ENCODE data around the gene BPIFA1. TPM values are rescaled to one million over a fixed set of nuclear protein-coding genes. Genes with fewer than 3 reads are reported as not detected.

BPIFA1 gene
- total RNA-seq, 1 donor from 2014 or later = not detected

DNA sequence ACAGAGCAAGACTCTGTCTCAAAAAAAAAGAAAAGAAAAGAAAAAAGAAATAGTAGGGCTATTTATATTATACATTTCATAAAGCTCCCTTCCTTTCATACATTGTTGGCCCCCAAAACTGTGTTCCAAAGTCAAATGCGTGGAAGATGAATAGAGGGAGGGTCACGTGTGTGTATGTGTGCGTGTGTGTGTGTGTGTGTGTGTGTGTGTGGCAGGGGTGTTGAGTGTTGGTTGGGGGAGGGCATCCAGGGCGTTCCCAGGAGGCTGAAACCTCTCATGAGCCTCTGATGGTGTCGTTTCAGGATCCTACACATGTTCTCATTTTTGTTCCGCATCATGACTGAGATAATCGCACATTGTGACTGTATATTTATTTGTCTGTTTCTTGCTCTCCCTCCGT, 39.4 kb downstream of the BPIFA1 start:
- intact Hi-C loops (cut with micrococcal nuclease) = no loop called here
- DNase-seq = no peak
- no peak for ATAC-seq

DNA sequence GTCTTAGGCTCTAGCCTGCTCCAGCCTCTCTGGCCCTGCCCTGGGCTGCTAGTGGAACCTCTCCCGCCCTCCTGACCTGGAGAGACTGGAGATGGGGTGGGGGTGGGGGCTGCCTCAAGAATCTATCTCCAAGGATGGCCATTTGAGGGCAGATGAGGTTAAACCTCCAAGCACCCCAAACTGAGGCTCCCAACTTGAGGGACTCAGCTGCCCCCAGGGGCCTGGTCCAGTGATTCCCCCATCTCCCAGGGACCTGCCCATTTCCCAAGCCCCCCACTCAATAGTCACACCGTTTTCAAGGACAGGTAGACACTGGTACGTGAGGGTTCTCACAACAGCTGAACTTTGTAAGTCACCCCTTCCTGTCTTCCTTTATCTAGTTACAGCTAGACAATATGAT, 40.1 kb downstream of the BPIFA1 start:
- intact Hi-C loops (cut with micrococcal nuclease) = no loop called here
- ATAC-seq (no peak), DNase-seq (no peak)

DNA sequence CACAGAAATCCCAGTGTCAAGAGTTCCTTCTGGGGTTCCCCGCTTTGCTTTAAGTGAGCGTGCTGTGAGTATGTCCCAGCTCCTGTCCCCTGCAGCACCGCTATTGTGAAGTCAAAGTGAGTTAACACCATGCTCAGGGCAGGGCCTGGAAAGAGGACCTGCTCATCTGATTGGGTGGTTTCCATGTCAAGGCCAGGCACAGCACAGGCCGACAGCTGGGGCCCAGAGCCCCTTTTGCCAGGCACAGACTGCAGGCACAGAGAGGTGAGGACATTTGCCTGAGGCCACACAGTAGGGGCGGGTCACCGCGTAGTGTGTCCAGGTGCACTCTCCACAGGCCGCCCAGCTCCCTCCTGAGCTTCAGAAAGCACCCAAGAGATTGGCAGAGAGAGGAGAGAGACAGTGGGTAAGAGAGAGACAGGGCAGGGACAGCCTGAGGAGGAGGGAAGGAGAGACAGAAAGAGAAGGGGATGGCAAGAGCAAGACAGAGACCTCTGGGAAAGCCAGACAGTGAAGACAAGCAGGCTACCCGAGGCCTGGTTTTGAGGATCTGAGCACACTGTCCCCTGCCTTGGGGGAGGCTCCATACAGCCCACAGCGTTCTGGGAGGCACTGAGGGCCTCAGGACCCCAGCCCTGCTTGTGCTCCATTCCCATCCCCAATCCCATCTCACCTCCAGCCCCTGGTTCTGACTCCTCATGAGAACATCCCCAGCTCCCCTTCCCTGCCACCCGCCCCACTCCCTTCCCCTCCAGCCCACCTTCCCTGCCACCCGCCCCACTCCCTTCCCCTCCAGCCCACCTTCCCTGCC, 40.7 kb downstream of the BPIFA1 start:
- intact Hi-C loops (cut with micrococcal nuclease) = no loop called here
- ATAC-seq (no peak), DNase-seq (no peak)

DNA sequence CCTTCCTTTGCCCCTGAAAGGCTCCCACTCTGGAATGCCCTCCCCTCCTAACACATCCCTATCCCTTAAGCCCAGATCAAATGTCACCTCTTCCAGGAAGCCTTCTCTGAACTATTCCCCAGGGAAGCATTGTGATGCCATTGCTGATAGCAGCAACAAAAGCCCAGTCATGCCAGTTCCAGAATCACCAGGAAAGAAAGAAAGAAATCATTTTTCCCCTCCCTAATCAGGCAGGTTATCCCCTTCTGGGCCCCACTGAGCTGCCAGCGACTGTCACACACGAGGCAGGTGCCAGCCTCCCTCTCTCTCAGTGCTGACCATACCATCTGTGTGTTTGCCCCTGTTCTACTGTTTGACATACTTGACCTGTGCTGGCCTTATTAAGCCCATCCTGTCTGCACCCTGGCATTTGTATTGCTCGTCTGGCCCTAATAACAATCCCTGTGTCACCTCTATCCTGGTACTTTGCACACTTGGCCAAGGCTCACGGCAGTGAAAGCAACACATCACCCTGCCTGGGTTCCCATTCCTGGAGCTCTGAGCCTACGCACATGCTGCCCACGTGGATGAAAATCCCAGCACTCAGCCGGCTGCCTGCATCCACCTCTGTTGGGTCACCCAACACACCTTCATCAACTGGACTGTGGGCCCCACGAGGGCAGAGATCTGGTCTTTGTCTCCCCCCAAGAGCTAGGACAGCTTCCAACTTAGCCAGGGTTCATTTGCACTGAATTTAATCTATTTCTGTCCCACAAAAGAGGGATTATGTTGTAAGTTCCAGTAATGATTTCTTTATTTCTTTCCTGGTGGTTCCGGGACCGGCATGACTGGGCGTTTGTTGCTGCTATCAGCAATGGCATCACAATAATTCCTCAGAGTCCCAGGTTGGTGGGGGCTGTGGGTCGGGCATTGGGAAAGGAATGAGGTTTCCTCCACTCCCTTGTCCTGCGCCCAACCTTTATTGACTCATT, 42.0 kb downstream of the BPIFA1 start:
- ATAC-seq = no peak
- intact Hi-C loops (cut with micrococcal nuclease) = no loop called here
- no peak for DNase-seq

DNA sequence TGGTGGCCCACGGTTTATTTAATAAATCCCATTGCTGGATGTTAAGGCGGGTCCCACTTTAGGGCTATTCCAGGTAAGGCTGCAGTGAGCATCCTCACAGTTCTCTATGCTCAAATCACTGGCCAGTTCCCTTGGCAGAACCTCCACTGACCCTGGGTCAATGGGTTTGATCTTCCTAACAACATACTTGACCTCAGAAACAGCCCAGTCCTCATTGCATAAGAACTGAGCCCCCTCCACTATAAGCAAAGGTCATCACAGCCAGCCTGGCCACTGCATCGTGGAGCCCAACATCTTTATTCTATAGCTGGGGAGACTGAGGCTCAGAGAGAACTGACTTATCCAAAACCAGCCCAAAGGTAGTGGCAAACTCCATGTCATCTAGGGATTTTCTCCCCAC, 42.9 kb downstream of the BPIFA1 start:
- DNase-seq (no peak), ATAC-seq (no peak)
- intact Hi-C loops (cut with micrococcal nuclease) = no loop called here

DNA sequence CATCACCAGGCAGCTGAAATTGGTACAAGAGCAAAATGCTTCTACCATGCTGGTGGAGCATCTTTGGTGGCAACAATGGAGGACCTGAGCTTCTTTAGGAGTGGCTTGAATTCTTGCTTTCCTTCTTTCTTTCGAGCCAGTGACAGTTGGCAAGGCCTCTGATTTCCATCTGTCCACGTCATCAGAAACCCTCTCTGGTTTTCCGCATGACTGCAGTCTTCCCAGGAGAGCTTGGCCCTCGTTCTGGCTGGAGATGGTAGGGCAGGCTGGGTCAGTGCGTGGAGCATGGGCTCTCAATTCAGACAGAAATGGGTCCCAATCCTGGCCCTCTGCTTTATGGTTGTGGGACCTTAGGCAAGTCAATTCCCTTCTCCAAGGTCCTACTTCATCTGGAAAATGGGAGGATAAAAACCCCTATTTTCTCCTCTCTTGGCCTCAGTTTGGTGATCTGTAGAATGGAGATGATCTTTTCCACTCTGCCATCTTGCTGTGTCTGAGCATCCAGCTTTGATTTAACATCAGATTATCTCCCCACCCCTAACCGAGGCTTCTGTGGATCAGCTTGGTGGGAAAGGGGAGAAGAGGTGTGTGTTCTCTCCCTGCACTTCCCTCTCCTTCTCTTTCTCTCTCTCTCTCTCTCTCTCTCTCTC, 43.6 kb downstream of the BPIFA1 start:
- DNase-seq = no peak
- intact Hi-C loops (cut with micrococcal nuclease) = no loop called here
- ATAC-seq = no peak

DNA sequence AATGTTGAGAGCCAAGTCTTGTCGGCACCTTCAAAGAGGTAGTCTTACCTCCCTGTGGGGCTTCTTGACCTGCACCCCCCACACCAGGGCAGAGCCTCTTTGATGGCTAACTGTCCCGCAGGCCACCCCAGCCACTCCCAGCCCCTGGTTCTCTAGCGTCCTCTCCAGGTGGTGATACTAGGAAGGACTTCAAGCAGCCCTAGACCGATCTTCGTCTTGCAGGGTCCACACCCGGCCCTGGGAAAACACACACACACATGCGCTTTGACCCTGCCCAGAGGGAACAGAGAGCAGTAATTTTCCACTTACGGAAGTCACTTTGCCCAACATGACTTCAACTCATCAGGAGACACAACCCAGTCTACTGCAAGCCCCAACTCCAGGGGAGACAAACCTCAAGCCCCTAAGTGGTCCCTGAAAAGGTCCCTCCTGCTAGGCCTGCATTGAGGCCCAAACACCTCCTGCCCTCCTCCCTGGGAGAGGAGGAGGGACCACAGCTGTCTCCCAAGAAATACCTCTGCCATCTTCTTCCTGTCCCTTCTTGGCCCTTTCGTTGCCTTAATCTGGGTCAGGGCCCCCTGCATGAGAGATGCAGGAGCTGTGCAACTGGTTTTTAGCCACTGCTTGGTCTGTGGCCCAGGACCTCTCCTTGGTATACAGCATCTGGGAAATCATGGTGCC, 44.3 kb downstream of the BPIFA1 start:
- intact Hi-C loops (cut with micrococcal nuclease) = no loop called here
- DNase-seq = no peak
- no peak for ATAC-seq

DNA sequence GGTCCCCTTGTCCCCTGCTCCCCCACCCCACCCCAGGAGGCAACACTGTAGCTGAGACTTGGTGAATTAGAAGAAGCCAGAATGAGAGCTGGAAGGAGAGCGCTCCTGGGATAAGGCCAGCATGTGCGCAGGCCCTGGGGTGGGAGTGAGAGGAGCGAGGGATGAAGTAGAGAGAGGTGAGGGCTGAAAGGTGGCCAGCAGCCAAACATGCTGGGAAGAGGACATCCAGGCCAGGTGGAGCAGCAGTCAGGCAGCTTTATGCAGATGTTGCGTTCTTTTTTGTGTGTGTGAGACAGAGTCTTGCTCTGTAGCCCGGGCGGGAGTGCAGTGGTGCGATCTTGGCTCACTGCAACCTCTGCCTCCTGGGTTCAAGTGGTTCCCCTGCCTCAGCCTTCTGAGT, 45.0 kb downstream of the BPIFA1 start:
- DNase-seq (no peak), ATAC-seq (no peak)
- intact Hi-C loops (cut with micrococcal nuclease) = no loop called here

DNA sequence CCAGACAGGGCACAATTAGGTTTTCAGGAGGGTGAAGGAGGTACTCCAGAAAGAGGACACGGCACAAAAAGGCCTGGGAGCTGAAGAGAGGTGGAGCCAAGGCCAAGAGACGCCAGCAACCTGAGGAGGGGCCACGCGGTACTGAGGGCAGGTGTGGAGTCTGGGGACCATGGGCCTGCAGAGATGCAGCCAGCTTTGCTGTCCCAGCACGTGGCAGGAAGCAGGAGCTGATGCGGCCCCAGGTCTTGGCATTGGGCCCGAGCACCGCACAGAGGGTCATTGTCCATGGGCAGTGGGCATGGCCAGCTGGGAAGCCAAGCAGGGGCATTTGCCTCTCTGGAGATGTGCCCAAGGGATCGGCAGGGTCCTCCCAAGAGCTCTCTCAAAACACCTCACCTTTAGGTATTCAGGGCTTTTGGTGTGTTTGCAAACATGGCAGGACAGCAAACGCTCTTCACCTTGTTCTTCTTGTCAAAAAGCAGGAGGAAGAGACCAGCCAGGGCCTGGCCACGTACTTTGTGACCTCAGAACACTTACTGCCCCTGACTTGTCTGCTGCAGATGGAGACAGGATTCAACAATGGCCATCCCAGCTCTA, 45.9 kb downstream of the BPIFA1 start:
- DNase-seq (no peak), ATAC-seq (no peak)
- intact Hi-C loops (cut with micrococcal nuclease) = no loop called here

DNA sequence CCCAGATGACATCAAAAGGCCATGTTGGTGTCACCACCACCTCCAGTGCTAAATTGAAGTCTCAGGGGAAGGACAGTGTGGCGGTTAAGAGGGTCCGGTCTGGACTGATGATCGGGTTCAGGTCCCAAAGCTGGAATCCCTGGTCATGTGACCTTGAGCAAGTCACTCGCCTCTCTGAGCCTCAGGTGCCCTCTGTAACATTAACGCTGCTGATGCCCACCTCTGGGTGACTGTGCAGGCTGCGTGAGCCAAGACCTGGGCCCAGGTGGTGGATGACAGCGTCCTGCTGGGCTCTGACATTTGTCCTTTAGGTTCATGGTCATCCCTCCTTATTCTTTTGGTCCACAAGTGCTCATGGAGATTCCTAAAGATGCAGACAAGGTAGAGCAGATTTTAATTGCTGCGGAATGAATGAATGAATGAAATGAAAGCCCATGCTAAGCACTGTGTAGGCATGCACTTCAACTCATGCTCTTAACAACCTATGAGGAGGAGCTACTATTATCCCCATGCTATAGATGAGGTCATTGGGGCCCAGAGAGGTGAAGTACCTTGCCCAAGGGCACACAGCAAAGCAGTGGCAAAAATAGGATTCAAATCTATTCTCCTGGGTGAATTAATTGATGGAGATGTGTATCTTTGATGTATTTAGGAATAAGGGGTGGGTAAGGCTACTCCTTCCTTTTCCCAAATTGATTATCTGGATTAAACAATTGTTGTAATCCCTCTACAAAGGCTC, 46.6 kb downstream of the BPIFA1 start:
- no peak for DNase-seq
- intact Hi-C loops (cut with micrococcal nuclease) = no loop called here
- ATAC-seq = no peak

DNA sequence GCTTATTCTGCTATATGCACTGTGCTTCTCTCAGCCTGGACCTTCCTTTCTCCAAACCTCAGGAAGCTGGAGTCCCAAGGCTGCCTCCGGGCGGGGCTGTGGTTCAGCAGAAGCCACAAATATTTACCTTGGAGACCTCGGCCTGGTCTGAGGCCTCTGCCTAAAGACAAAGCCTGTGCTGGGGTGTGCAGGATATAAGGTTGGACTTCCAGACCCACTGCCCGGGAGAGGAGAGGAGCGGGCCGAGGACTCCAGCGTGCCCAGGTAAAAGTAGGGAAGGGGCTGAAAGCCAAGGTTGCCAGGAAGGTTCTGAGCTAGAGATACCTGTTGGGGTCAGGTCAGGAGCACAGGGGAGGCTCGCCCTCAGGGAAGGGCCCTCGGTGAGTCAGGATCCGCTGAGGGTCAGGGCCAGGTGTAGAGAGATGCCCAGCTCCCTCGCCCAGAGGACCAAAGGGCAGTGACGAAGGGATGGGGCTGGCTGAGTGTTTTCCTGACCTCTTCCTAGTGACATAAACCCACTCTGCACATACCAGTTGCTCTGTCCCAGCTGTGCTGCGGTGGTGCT, 47.3 kb downstream of the BPIFA1 start, which contains the start of gene BPIFB1:
Gene BPIFB1 (plus strand): TSS at position 224 of the 565 bp plus-strand sequence. CDS start 2,860 bp downstream, outside the sequence.
- no peak for DNase-seq
- no peak for ATAC-seq
- intact Hi-C loops (cut with micrococcal nuclease) = no loop called here

DNA sequence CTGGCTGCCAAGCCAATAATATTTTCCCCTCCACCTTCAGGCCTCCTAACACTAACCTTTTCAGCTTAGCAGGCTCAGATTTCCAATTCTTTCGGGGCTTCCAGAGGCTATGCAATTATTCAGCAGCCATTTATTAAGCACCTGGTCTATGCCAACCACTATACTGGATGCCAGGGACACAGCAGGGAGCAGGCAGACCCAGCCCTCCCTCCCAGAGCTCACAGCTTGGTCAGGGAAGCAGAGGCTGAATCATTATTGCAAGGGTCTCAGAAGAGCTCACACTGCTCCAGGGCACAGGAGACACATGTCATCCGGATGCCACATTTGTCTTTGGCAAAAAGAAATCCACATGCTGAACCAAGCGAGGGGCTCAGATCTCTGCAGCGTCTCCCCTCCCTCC, 48.5 kb downstream of the BPIFA1 start:
- intact Hi-C loops (cut with micrococcal nuclease) = no loop called here
- DNase-seq (no peak), ATAC-seq (no peak)

DNA sequence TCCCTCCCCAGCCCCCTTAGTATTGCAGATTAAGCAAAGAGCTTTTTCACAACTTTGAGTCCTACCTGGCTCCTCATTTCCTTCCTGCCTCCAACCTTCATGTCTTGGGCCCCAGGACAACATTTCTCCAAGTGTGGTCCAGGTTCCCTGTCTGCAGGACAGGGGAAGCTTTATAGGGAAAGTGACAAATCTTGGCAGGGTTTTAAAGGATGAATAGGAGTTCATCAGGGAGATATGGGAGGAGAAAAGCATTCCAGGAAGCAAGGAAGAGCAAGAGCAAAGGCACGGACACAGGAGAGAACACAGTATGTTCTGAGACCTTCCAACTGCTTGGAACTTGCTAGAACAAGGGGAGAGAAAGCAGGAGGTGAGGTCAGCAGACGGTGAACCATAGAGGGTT, 49.1 kb downstream of the BPIFA1 start:
- ATAC-seq (no peak), DNase-seq (no peak)
- intact Hi-C loops (cut with micrococcal nuclease) = no loop called here

DNA sequence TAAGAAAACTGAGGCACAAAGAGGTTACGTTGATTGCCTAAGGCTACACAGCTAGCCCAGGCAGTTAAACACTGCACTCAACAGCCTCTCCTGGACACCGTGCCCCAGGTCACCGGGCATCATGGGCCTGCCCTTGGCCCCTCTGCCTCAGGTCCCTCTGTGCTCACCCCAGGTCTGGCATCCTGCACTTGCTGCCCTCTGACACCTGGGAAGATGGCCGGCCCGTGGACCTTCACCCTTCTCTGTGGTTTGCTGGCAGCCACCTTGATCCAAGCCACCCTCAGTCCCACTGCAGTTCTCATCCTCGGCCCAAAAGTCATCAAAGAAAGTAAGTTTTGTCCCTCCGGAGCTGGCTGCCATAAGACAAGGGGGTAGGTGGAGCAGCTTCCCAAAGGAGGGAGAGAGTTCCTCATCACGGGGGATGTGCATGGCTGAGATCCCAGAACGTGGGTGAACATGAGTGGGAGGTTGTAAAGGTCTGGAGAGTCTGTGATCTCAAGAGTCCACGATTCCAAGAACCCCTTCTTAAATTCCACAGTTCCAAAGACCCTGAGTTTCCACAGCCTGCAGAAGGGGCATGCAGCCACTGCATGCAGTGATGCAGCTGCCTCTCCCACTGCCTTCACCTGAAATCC, 50.2 kb downstream of the BPIFA1 start:
- no peak for ATAC-seq
- intact Hi-C loops (cut with micrococcal nuclease) = no loop called here
- no peak for DNase-seq

DNA sequence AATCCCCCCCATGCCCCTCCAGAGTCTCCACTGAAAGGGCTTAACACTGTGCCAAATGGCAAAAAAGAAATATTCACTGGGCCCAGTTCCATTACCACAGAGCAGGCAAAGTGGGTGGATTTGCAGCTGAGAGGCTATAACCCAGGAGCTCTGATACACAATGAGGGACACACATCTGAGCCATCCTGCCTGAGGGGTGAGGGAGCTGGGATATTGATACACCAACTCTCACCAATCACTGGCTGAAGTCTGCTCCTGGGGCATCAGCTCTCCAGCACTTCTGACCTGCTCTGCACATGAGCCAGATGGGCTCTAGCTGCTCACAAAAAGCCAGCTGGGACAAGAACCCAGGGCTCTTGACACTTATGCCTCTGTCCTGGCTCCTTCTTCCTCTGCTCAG, 52.1 kb downstream of the BPIFA1 start:
- no peak for ATAC-seq
- DNase-seq = no peak
- intact Hi-C loops (cut with micrococcal nuclease) = no loop called here

DNA sequence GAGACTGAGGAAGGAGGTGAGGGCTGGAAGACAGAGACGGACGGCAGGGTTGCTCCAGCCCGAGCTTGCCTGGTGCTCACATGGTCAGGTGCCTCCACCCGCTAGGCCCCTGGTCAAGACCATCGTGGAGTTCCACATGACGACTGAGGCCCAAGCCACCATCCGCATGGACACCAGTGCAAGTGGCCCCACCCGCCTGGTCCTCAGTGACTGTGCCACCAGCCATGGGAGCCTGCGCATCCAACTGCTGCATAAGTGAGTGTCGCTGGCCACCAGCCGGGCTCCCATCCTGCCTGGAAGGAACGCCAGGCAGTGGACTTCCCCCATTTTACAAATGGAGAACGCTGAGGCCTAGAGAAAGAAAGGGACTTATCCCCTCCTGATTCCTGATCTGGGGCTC, 55.1 kb downstream of the BPIFA1 start:
- DNase-seq (no peak), ATAC-seq (no peak)
- intact Hi-C loops (cut with micrococcal nuclease) = loop anchor here (10.0 kb wide), 1 partner anchor 386 kb away; no protein-coding TSS in a partner anchor

DNA sequence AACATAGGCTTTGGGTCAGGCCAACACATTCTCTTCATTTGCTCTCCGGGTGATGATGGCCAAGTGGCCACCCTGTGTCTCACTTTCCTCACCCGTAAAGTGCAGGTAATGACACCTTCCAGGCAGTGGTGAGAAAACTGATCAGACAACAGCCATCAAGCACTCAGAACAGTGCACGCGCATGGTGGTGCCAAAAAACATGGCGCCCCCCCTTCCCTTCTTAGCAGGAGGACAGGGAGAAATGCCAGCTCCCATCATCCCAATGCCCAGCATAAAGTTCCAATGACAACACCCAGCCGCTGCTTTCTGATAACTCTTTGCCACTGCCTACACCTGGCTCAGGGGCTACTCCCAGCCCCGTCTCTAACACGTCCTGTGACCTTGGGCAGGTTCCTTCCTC, 55.6 kb downstream of the BPIFA1 start:
- ATAC-seq (no peak), DNase-seq (no peak)
- intact Hi-C loops (cut with micrococcal nuclease) = loop anchor here (10.0 kb wide), 1 partner anchor 387 kb away; no protein-coding TSS in a partner anchor
